Gastrocnemius medialis (tissue), 4 donors: Measurements from ENCODE around the gene CNTN2. TPM values are rescaled to one million over a fixed set of nuclear protein-coding genes. Genes with fewer than 3 reads are reported as not detected.

Experiments used
- ATAC-seq, 2 donors: fragments of 150-250 bp; one replicate each; pipeline ENCODE4 v1.9.1; 2016
- DNase-seq, 2 donors: peaks; one replicate each; pipeline ENCODE4 v3.0.0-alpha.2; 2019
- H3K27ac ChIP-seq, 4 donors: fragments of 200-600 bp; sonication (generic); 1 replicate in 1 of 4; 2 replicates in 3 of 4; pipeline ENCODE4 v1.5.1; 2016 to 2018; ENCODE audit warnings: mild to moderate bottlenecking in 2 of 4, moderate library complexity in 1 of 4
- H3K27me3 ChIP-seq, 3 donors: fragments of 200-600 bp; sonication (generic) in 2 of 3; 1 replicate in 1 of 3; 2 replicates in 2 of 3; pipeline versions ENCODE4 v1.5.1 to v1.6.0; 2016 to 2019; ENCODE audit warnings: mild to moderate bottlenecking in 1 of 3, moderate library complexity in 1 of 3
- H3K36me3 ChIP-seq, 2 donors: fragments of 200-600 bp; sonication (generic) in 1 of 2; one replicate each; pipeline ENCODE4 v1.5.1; 2017 to 2018
- H3K4me1 ChIP-seq, 2 donors: fragments of 200-600 bp; sonication (generic) in 1 of 2; one replicate each; pipeline ENCODE4 v1.5.1; 2016 to 2017; ENCODE audit warnings: mild to moderate bottlenecking in 2 of 2
- H3K4me3 ChIP-seq, 4 donors: fragments of 200-600 bp; sonication (generic) in 3 of 4; 1 replicate in 1 of 4; 2 replicates in 3 of 4; pipeline ENCODE4 v1.5.1; 2016 to 2019; ENCODE audit warnings: mild to moderate bottlenecking in 2 of 4
- H3K9me3 ChIP-seq, 3 donors: fragments of 200-600 bp; sonication (generic) in 2 of 3; 1 replicate in 1 of 3; 2 replicates in 2 of 3; pipeline ENCODE4 v1.5.1; 2016 to 2019
- CTCF ChIP-seq, 5 experiments: fragments of 450-650 bp in 3 of 5; fragments of 200-600 bp in 2 of 5; sonication (generic) in 2 of 5; IDR thresholded peaks in 4 of 5; conservative IDR thresholded peaks in 1 of 5; 1 replicate in 4 of 5; 2 replicates in 1 of 5; pipeline ENCODE4 v1.5.1; 2016 to 2019; ENCODE audit warnings: antibody characterized with exemption in 5 of 5, mild to moderate bottlenecking in 3 of 5, moderate library complexity in 3 of 5
- POLR2A ChIP-seq, 2 donors: fragments of 450-650 bp; IDR thresholded peaks; one replicate each; pipeline ENCODE4 v1.6.1; 2017; ENCODE audit warnings: antibody characterized with exemption in 2 of 2, mild to moderate bottlenecking in 2 of 2, moderate library complexity in 2 of 2
- in situ Hi-C, 4 donors: fragments of 200-750 bp; cut with MboI; loops; one replicate each; pipeline versions ENCODE4 v1.15.0 to v1.8.0; 2017; ENCODE audit warnings: low sequenced_read_pairs in 4 of 4
- intact Hi-C: fragments of 100-400 bp; cut with DNase I; formaldehyde crosslinking; loops from one replicate; pipeline ENCODE4 v1.15.1; 2023; ENCODE audit warnings: low total_unique reads
- total RNA-seq, 4 donors: library from RNA; depleted of rRNA; stranded (reverse); fragments of >200 nt; gene quantifications; one replicate each; pipeline versions ENCODE4 v1.1.0 to v1.2.3, GENCODE V29; 2016

CNTN2 gene
- not detected for total RNA-seq

GRCh38 chr1:205042911-205043806 lies at the start of gene CNTN2:
Gene CNTN2 (plus strand): TSS chr1:205043212. CDS start chr1:205053186, 9,974 bp downstream.
- no peaks in the 10 kb centered on the region for H3K9me3 ChIP-seq
- peaks cover 37 to 53% (median 45%) of the 10 kb centered on the region in 3 donors for H3K27me3 ChIP-seq
- H3K27ac ChIP-seq = no peak within 1 kb of the TSS
- H3K4me1 ChIP-seq = no peaks in the 10 kb centered on the region
- H3K36me3 ChIP-seq = no peaks in the 10 kb centered on the region
- intact Hi-C loops = no loop called here
- TF ChIP-seq CTCF (IDR thresholded peaks at IDR 0.05 in 4 of 5, conservative IDR thresholded peaks at IDR 0.05 in 1 of 5) = no peak
- TF ChIP-seq POLR2A (IDR thresholded peaks at IDR 0.05) = no peak
- no peak for ATAC-seq
- no peak for DNase-seq
- in situ Hi-C loops = no loop called here
- H3K4me3 ChIP-seq = no peak within 1 kb of the TSS

- Histone ChIP-seq H3K36me3 (no peaks in the 10 kb centered on the region), H3K9me3 (no peaks in the 10 kb centered on the region), H3K4me1 (no peaks in the 10 kb centered on the region), H3K27ac (no peak overlapping the region), H3K4me3 (no peak overlapping the region), H3K27me3 (peaks cover 0 to 2% (median 0%) of the 10 kb centered on the region in 3 donors)
- in situ Hi-C loops = loop anchor here in 1 of 4 donors (25.0 kb wide), 1 partner anchor 268 kb away; no protein-coding TSS in a partner anchor
- intact Hi-C loops = loop anchor here (5.0 kb wide), 1 partner anchor 68 kb away; no protein-coding TSS in a partner anchor
- DNase-seq (no peak), ATAC-seq (no peak)
- TF ChIP-seq CTCF (IDR thresholded peaks at IDR 0.05 in 4 of 5, conservative IDR thresholded peaks at IDR 0.05 in 1 of 5) (no peak), POLR2A (IDR thresholded peaks at IDR 0.05) (no peak)
Measured at GRCh38 chr1:204994086-204994862, 48.7 kb upstream of the CNTN2 start.

GRCh38 chr1:204996981-204997380 lies 46.0 kb upstream of the CNTN2 start:
- no peak overlapping the region for H3K27ac ChIP-seq
- H3K4me3 ChIP-seq = no peak overlapping the region
- no peaks in the 10 kb centered on the region for H3K27me3 ChIP-seq
- no peaks in the 10 kb centered on the region for H3K9me3 ChIP-seq
- TF ChIP-seq POLR2A (IDR thresholded peaks at IDR 0.05) (no peak), CTCF (IDR thresholded peaks at IDR 0.05 in 4 of 5, conservative IDR thresholded peaks at IDR 0.05 in 1 of 5) (no peak)
- H3K4me1 ChIP-seq = no peaks in the 10 kb centered on the region
- H3K36me3 ChIP-seq = no peaks in the 10 kb centered on the region
- ATAC-seq (no peak), DNase-seq (no peak)
- in situ Hi-C loops (loop anchor here in 1 of 4 donors (25.0 kb wide), 1 partner anchor 265 kb away; no protein-coding TSS in a partner anchor), intact Hi-C loops (no loop called here)

GRCh38 chr1:204997591-204998355 lies 45.2 kb upstream of the CNTN2 start:
- no peak for TF ChIP-seq POLR2A (IDR thresholded peaks at IDR 0.05)
- TF ChIP-seq CTCF (IDR thresholded peaks at IDR 0.05 in 4 of 5, conservative IDR thresholded peaks at IDR 0.05 in 1 of 5) = no peak
- DNase-seq (no peak), ATAC-seq (no peak)
- in situ Hi-C loops (loop anchor here in 1 of 4 donors (25.0 kb wide), 1 partner anchor 265 kb away; no protein-coding TSS in a partner anchor), intact Hi-C loops (no loop called here)
- no peak overlapping the region for H3K4me3 ChIP-seq
- no peak overlapping the region for H3K27ac ChIP-seq
- H3K36me3 ChIP-seq = no peaks in the 10 kb centered on the region
- H3K4me1 ChIP-seq = no peaks in the 10 kb centered on the region
- no peaks in the 10 kb centered on the region for H3K27me3 ChIP-seq
- H3K9me3 ChIP-seq = no peaks in the 10 kb centered on the region
